GM23338 (cell line): ENCODE measurements around the gene EPO.

Source experiments
- CREB1 ChIP-seq: fragments of 250-450 bp; sonication (Bioruptor Pico); IDR thresholded peaks from 2 replicates; pipeline ENCODE4 v1.5.0; 2020; ENCODE audit warnings: low read depth, mild to moderate bottlenecking, moderate library complexity
- CTCF ChIP-seq, 2 experiments: fragments of 200-600 bp in 1 of 2; sonication (generic) in 1 of 2; conservative IDR thresholded peaks; 2 replicates each; pipeline versions ENCODE4 v1.5.1 to v1.6.1; 2016 to 2017; ENCODE audit warnings: antibody characterized with exemption in 2 of 2, low read depth in 2 of 2, mild to moderate bottlenecking in 2 of 2, moderate library complexity in 1 of 2
- EZH2 ChIP-seq: fragments of 200-600 bp; sonication (generic); IDR thresholded peaks from one replicate; pipeline ENCODE4 v1.8.0; 2017; ENCODE audit warnings: antibody characterized with exemption, mild to moderate bottlenecking, low read depth; ENCODE audit not compliant: unreplicated experiment
- EZH2phosphoT487 ChIP-seq: fragments of 200-600 bp; sonication (generic); IDR thresholded peaks from one replicate; pipeline ENCODE4 v1.8.1; 2018; ENCODE audit warnings: antibody characterized with exemption; ENCODE audit not compliant: unreplicated experiment
- POLR2AphosphoS5 ChIP-seq: IDR thresholded peaks from 2 replicates; pipeline ENCODE4 v1.6.1; 2016; ENCODE audit warnings: antibody characterized with exemption, low read depth
- REST ChIP-seq: IDR thresholded peaks from one replicate; pipeline ENCODE4 v1.6.1; 2018; ENCODE audit warnings: antibody characterized with exemption; ENCODE audit not compliant: unreplicated experiment
- STAT1 ChIP-seq: IDR thresholded peaks from one replicate; pipeline ENCODE4 v1.6.1; 2016; ENCODE audit warnings: antibody characterized with exemption; ENCODE audit not compliant: unreplicated experiment
- ZNF114 ChIP-seq: fragments of 250-450 bp; sonication (Bioruptor Pico); IDR thresholded peaks from 2 replicates; pipeline ENCODE4 v1.5.0; 2020; ENCODE audit warnings: mild to moderate bottlenecking, moderate library complexity
- ZNF331 ChIP-seq: fragments of 250-450 bp; sonication (Bioruptor Pico); IDR thresholded peaks from 2 replicates; pipeline ENCODE4 v1.5.0; 2020; ENCODE audit warnings: low read depth, mild to moderate bottlenecking, moderate library complexity

DNA sequence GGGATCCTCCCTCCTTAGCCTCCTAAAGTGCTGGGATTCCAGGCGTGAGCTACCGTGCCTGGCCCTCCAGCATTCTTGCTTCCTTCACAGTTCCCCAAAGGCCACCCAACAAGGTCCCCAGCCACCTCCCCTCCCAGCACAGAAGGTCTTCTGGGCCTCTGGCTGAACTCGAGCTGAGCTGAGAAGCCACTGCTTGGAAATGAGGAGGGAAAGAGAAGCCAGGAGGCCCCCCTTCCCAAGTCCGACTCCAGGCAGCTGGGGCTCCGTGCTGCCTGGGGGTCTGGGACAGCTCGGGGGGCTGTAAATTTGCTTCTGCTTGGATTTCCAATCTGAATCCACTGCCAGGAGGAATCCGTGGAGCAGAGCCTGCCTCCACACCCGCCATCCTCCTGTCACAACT, 5.5 kb upstream of the EPO start:
- TF ChIP-seq CTCF (conservative IDR thresholded peaks at IDR 0.05; ENCODE audit: low read depth in 2 of 2), result no peak
- no peak for TF ChIP-seq ZNF114 (CRISPR knock-in tag)
- TF ChIP-seq EZH2, result no peak
- TF ChIP-seq POLR2AphosphoS5, result no peak
- no peak for TF ChIP-seq ZNF331
- TF ChIP-seq STAT1, result no peak
- no peak for TF ChIP-seq EZH2phosphoT487
- TF ChIP-seq REST, result no peak
- no peak for TF ChIP-seq CREB1
